MM.1S (cell line): ENCODE data around the gene AHSA1.

Experiments
- DNase-seq: peaks from one replicate; pipeline ENCODE4 v3.0.0-alpha.2; 2015
- H2AFZ ChIP-seq: fragments of 300-600 bp; sonication (generic); 2 replicates; pipeline ENCODE4 v1.6.0; 2016; ENCODE audit warnings: antibody characterized with exemption, low read length
- H3F3A ChIP-seq: fragments of 300-600 bp; sonication (generic); 2 replicates; pipeline ENCODE4 v1.6.1; 2016; ENCODE audit warnings: mild to moderate bottlenecking, antibody characterized with exemption, low read length, moderate library complexity, mixed read lengths; ENCODE audit not compliant: insufficient read depth
- H3K27ac ChIP-seq: fragments of 300-600 bp; sonication (generic); 2 replicates; pipeline ENCODE4 v1.5.1; 2016; ENCODE audit warnings: mild to moderate bottlenecking, low read length
- H3K27me3 ChIP-seq: fragments of 300-600 bp; sonication (generic); replicated peaks from 2 replicates; pipeline ENCODE4 v1.6.0; 2016; ENCODE audit warnings: low read length; ENCODE audit not compliant: insufficient read depth
- H3K36me3 ChIP-seq: fragments of 300-600 bp; sonication (generic); replicated peaks from 2 replicates; pipeline ENCODE4 v1.6.1; 2016; ENCODE audit warnings: mild to moderate bottlenecking, low read length, mixed read lengths; ENCODE audit not compliant: insufficient read depth
- H3K4me1 ChIP-seq: fragments of 300-600 bp; sonication (generic); 2 replicates; pipeline ENCODE4 v1.6.1; 2016; ENCODE audit warnings: low read length, mixed read lengths
- H3K4me2 ChIP-seq: fragments of 300-600 bp; sonication (generic); 2 replicates; pipeline ENCODE4 v1.6.0; 2016; ENCODE audit warnings: low read depth, low read length
- H3K4me3 ChIP-seq: fragments of 300-600 bp; sonication (generic); 2 replicates; pipeline ENCODE4 v1.5.1; 2016; ENCODE audit warnings: low read length, mixed read lengths
- H3K79me2 ChIP-seq: fragments of 300-600 bp; sonication (generic); 2 replicates; pipeline ENCODE4 v1.6.1; 2016; ENCODE audit warnings: mixed run types, low read length, mixed read lengths
- H3K9ac ChIP-seq: fragments of 300-600 bp; sonication (generic); 2 replicates; pipeline ENCODE4 v1.6.1; 2016; ENCODE audit warnings: low read length, mixed read lengths
- H3K9me2 ChIP-seq: fragments of 300-600 bp; sonication (generic); replicated peaks from 2 replicates; pipeline ENCODE4 v1.6.1; 2016; ENCODE audit warnings: mild to moderate bottlenecking, low read length, mixed read lengths; ENCODE audit not compliant: insufficient read depth
- H3K9me3 ChIP-seq: fragments of 300-600 bp; sonication (generic); replicated peaks from 2 replicates; pipeline ENCODE4 v1.6.1; 2016; ENCODE audit warnings: mild to moderate bottlenecking, low read length, mixed read lengths; ENCODE audit not compliant: insufficient read depth
- H4K20me1 ChIP-seq: fragments of 300-600 bp; sonication (generic); 2 replicates; pipeline ENCODE4 v1.6.1; 2016; ENCODE audit warnings: mild to moderate bottlenecking, low read length, moderate library complexity, mixed read lengths; ENCODE audit not compliant: insufficient read depth
- EZH2 ChIP-seq: fragments of 300-600 bp; sonication (generic); optimal IDR thresholded peaks from 2 replicates; pipeline ENCODE3; 2017; ENCODE audit warnings: low read depth, mild to moderate bottlenecking, antibody characterized with exemption, low read length, mixed read lengths
- EZH2phosphoT487 ChIP-seq: fragments of 300-600 bp; sonication (generic); IDR thresholded peaks from 2 replicates; pipeline ENCODE4 v1.6.1; 2018; ENCODE audit warnings: antibody characterized with exemption, low read length
- TF ChIP-seq, protein P1 (sequence below): fragments of 300-600 bp; sonication (generic); IDR thresholded peaks from 2 replicates; pipeline ENCODE4 v1.5.1; 2016; ENCODE audit warnings: antibody characterized with exemption, low read length, mixed read lengths

The AHSA1 gene

DNA sequence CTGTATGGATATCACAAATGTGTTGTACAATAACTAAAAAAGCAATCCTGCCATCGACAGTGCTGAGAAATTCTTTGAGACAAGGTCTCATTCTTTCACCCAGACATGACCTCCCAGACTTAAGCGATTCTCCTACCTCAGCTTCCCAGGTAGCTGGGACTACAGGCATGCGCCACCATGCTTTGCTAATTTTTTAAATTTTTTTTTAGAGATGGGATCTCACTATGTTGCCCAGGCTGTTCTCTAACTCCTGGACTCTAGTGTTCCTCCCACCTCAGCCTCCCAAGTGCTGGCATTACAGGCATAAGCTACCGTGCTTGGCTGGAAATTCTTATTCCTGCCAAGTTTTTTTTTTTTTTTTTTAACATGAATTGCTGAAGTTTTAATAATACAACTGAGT is 18.0 kb upstream of the AHSA1 start:
- TF ChIP-seq, protein P1, sequence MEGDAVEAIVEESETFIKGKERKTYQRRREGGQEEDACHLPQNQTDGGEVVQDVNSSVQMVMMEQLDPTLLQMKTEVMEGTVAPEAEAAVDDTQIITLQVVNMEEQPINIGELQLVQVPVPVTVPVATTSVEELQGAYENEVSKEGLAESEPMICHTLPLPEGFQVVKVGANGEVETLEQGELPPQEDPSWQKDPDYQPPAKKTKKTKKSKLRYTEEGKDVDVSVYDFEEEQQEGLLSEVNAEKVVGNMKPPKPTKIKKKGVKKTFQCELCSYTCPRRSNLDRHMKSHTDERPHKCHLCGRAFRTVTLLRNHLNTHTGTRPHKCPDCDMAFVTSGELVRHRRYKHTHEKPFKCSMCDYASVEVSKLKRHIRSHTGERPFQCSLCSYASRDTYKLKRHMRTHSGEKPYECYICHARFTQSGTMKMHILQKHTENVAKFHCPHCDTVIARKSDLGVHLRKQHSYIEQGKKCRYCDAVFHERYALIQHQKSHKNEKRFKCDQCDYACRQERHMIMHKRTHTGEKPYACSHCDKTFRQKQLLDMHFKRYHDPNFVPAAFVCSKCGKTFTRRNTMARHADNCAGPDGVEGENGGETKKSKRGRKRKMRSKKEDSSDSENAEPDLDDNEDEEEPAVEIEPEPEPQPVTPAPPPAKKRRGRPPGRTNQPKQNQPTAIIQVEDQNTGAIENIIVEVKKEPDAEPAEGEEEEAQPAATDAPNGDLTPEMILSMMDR, result no peak
- TF ChIP-seq EZH2, result no peak
- TF ChIP-seq EZH2phosphoT487, result no peak

DNA sequence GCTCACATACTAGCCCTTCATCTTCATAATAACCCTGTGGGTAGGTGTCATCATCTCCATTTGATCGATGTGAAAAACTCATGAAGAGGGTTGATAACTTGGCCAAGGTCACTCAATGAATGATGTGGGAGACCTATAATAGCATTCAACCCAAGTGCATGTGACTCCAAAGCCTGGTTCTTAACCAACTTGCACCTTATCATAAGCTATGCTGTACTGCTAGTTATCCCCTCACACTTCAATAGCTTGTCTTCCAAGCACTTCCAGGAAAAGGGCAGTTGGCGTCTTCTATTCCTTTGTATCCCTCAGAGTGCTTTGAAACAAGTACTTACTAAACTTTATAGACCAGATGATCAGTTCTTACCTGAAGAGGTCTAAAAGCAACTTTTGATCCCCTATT is 15.7 kb upstream of the AHSA1 start:
- Histone ChIP-seq H2AFZ (no peak overlapping the region), H3F3A (no peaks in the 10 kb centered on the region), H3K9me3 (no peaks in the 10 kb centered on the region), H3K79me2 (no peaks in the 10 kb centered on the region), H3K9ac (no peak overlapping the region), H3K4me3 (no peak overlapping the region), H3K36me3 (no peaks in the 10 kb centered on the region), H3K4me1 (no peaks in the 10 kb centered on the region), H3K27me3 (no peaks in the 10 kb centered on the region), H4K20me1 (no peaks in the 10 kb centered on the region), H3K27ac (no peak overlapping the region), H3K4me2 (no peak overlapping the region), H3K9me2 (no peaks in the 10 kb centered on the region)
- no peak for DNase-seq
- no peak for TF ChIP-seq EZH2phosphoT487
- no peak for TF ChIP-seq EZH2
- TF ChIP-seq, protein P1, result no peak

More for the DNA sequence above, 18.0 kb upstream of the AHSA1 start:
- no peaks in the 10 kb centered on the region for H3F3A ChIP-seq
- no peaks in the 10 kb centered on the region for H3K27me3 ChIP-seq
- no peak overlapping the region for H3K4me2 ChIP-seq
- no peak overlapping the region for H3K4me3 ChIP-seq
- no peak overlapping the region for H3K9ac ChIP-seq
- H3K36me3 ChIP-seq, result no peaks in the 10 kb centered on the region
- no peak overlapping the region for H3K27ac ChIP-seq
- H2AFZ ChIP-seq, result no peak overlapping the region
- H3K9me3 ChIP-seq, result no peaks in the 10 kb centered on the region
- H4K20me1 ChIP-seq, result no peaks in the 10 kb centered on the region
- no peaks in the 10 kb centered on the region for H3K9me2 ChIP-seq
- H3K4me1 ChIP-seq, result no peaks in the 10 kb centered on the region
- DNase-seq, result no peak
- H3K79me2 ChIP-seq, result no peaks in the 10 kb centered on the region

DNA sequence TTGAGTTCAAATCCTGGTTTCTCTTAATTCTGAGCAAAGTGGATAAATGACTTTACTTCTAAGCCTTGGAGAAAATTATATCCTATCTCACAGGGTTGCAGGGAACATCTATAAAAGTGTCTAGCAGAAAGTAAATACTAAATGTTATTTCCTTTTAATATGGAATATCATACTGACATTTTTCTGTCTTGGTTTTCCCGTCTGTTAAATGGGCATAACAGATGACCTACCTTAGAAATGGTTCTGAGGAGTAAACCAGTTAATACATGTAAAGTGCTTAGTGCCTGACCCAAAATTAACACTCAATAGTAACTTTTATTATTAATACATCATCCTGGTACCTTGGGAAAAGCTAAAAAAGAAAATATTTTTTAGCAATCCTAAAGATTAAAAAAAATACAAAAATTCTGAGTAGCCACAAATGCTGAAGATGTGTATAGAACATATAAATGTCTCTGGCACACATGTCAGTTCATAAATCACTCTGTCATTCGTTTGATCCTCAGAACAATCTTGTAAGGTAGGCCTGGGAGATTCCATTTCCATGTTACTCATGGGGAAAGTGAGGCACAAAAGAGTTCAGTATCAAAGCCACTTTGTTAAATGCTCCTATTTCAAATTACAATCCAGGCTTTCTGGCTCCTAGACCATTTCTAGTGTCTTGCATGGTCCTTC is 1.8 kb upstream of the AHSA1 start:
- Histone ChIP-seq H3K9me3 (no peaks in the 10 kb centered on the region), H2AFZ (no peak overlapping the region), H3K4me2 (peak overlapping the region; percentile 74), H3K79me2 (peaks cover 36% of the 10 kb centered on the region), H3K4me3 (peak overlapping the region; percentile 87), H3K9me2 (no peaks in the 10 kb centered on the region), H3K27me3 (no peaks in the 10 kb centered on the region), H3K4me1 (peaks cover 9% of the 10 kb centered on the region), H3F3A (peaks cover 8% of the 10 kb centered on the region; the same call in 1 of the 2 replicates), H3K9ac (peak overlapping the region; percentile 77; the same call in 1 of the 2 replicates), H3K27ac (no peak overlapping the region), H4K20me1 (no peaks in the 10 kb centered on the region), H3K36me3 (0 out of 2 replicates have a peak, but pooled peaks cover 4% of the 10 kb centered on the region)
- DNase-seq, result no peak
- no peak for TF ChIP-seq EZH2phosphoT487
- TF ChIP-seq EZH2, result no peak
- TF ChIP-seq, protein P1, result no peak
